A673 (cell line): ENCODE measurements around the gene VMO1. TPM values are rescaled to one million over a fixed set of nuclear protein-coding genes. Genes with fewer than 3 reads are reported as not detected.

ENCODE experiments used
- Bru-seq: library from RNA; stranded (reverse); fragments of 400-500 nt; gene quantifications from one replicate; lab custom pipeline; 2021; lab: Mats Ljungman, UMichigan
- BruChase-seq, 2 experiments: library from RNA; stranded (reverse); fragments of 400-500 nt; gene quantifications; one replicate each; lab custom pipeline; 2021; lab: Mats Ljungman, UMichigan
- BruUV-seq: library from RNA; stranded (reverse); fragments of 400-500 nt; replicated peaks from 2 replicates; lab custom pipeline; 2021; lab: Mats Ljungman, UMichigan
- CTCF ChIA-PET: fragments of 300-600 bp; sonication (Branson Sonifier 250); formaldehyde crosslinking; loops from one replicate; lab custom pipeline; 2022; ENCODE audit warnings: antibody characterized with exemption; lab: Charles Lee
- POLR2A ChIA-PET: fragments of 300-600 bp; sonication (Branson Sonifier 250); formaldehyde crosslinking; loops from one replicate; lab custom pipeline; 2022; ENCODE audit warnings: antibody characterized with exemption; ENCODE audit not compliant: low non-redundant PET; lab: Charles Lee
- DNase-seq: peaks from one replicate; pipeline ENCODE4 v3.0.0-alpha.2; 2015; ENCODE audit warnings: low spot score
- H3K27ac ChIP-seq: fragments of 200-600 bp; sonication (generic); 2 replicates; pipeline ENCODE4 v1.5.1; 2016; ENCODE audit warnings: mixed run types, low read depth, mild to moderate bottlenecking, mixed read lengths, antibody characterized with exemption, low read length; ENCODE audit not compliant: poor library complexity, severe bottlenecking
- H3K27me3 ChIP-seq: fragments of 200-600 bp; sonication (generic); replicated peaks from 2 replicates; pipeline ENCODE4 v1.6.1; 2017; ENCODE audit warnings: mixed run types, low read depth, mild to moderate bottlenecking, mixed read lengths, antibody characterized with exemption, low read length; ENCODE audit not compliant: insufficient read depth, poor library complexity
- H3K36me3 ChIP-seq: fragments of 200-600 bp; sonication (generic); 2 replicates; pipeline ENCODE4 v1.6.1; 2016; ENCODE audit warnings: mixed run types, mild to moderate bottlenecking, mixed read lengths, antibody characterized with exemption, low read length; ENCODE audit not compliant: insufficient read depth, poor library complexity, severe bottlenecking
- H3K4me1 ChIP-seq: fragments of 200-600 bp; sonication (generic); 2 replicates; pipeline ENCODE4 v1.6.1; 2017; ENCODE audit warnings: mixed run types, mild to moderate bottlenecking, mixed read lengths, antibody characterized with exemption, low read length; ENCODE audit not compliant: insufficient read depth, poor library complexity, severe bottlenecking
- H3K4me3 ChIP-seq: fragments of 200-600 bp; sonication (generic); 2 replicates; pipeline ENCODE4 v1.5.1; 2016; ENCODE audit warnings: low read depth, mixed run types, mild to moderate bottlenecking, mixed read lengths, low read length; ENCODE audit not compliant: poor library complexity, severe bottlenecking
- H3K9me3 ChIP-seq: fragments of 200-600 bp; sonication (generic); 2 replicates; pipeline ENCODE4 v1.6.1; 2016; ENCODE audit warnings: mixed run types, low read depth, mild to moderate bottlenecking, mixed read lengths, antibody characterized with exemption, low read length; ENCODE audit not compliant: poor library complexity, severe bottlenecking
- EZH2 ChIP-seq: fragments of 200-600 bp; sonication (generic); IDR thresholded peaks from 2 replicates; pipeline ENCODE4 v1.6.1; 2017; ENCODE audit warnings: borderline replicate concordance, low read depth, mild to moderate bottlenecking, mixed read lengths, antibody characterized with exemption, low read length; ENCODE audit not compliant: poor library complexity, severe bottlenecking
- intact Hi-C: fragments of 100-400 bp; cut with micrococcal nuclease; formaldehyde crosslinking; loops from one replicate; pipeline ENCODE4 v1.10.0; 2022; ENCODE audit not compliant: unreplicated experiment
- long read RNA-seq: library from polyadenylated mRNA; stranded (forward); transcript quantifications from one replicate; pipeline ENCODE4 v2.0.0, GENCODE V29; 2022
- total RNA-seq: library from RNA; stranded (reverse); gene quantifications from 2 replicates; pipeline ENCODE4 v1.2.3, GENCODE V29; 2021
- TF ChIP-seq, protein P1 (sequence below): fragments of 300-800, 200-600 bp; sonication (generic); conservative IDR thresholded peaks from 2 replicates; pipeline ENCODE4 v1.5.1; 2017; ENCODE audit warnings: low read depth, mild to moderate bottlenecking, antibody characterized with exemption, low read length, moderate library complexity, mixed read lengths

The VMO1 gene, protein sequence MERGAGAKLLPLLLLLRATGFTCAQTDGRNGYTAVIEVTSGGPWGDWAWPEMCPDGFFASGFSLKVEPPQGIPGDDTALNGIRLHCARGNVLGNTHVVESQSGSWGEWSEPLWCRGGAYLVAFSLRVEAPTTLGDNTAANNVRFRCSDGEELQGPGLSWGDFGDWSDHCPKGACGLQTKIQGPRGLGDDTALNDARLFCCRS
- total RNA-seq (28.6 and 39.7 TPM in 2 replicates), Bru-seq, nascent RNA (percentile 58 among the genes with signal in this experiment), BruChase-seq, experiment 1, labeled RNA remaining after a 2-hour chase (percentile 59 among the genes with signal in this experiment), BruChase-seq, experiment 2, labeled RNA remaining after a 6-hour chase (percentile 70 among the genes with signal in this experiment)
- long read RNA-seq, transcript VMO1-204 (3 exons, 741 nt) = major isoform, 39 of 77 reads
- long read RNA-seq, transcript VMO1-201 (3 exons, 766 nt) = minor isoform, 26 of 77 reads
- long read RNA-seq, transcript VMO1-203 (3 exons, 712 nt) = minor isoform, 8 of 77 reads
- long read RNA-seq, partial matches to known transcripts = 2 of 77 reads
- long read RNA-seq, other reads (novel, unspliced or antisense) = 2 of 77 reads

DNA sequence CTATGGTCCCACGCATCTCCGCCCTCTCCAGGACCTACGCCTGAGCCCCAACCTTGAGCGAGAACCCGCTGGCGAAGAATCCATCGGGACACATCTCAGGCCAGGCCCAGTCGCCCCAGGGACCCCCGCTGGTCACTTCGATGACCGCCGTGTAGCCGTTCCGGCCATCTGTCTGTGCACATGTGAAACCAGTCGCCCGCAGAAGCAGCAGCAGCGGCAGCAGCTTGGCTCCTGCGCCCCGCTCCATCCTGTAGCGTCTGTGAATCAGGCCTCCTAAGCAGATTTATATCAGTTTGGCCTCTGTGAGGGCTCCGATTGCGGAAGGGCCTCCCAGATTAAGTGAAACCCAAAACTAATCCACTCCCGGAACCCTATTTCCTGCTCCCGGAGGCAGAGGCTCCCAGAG lies at the start of gene VMO1:
TSS of gene VMO1 (minus strand) at position 259 of the 406 bp plus-strand sequence. CDS start at position 247, 12 bp downstream.
- intact Hi-C loops = loop anchor here (2.0 kb wide), 1 partner anchor 103 kb away; no protein-coding TSS in a partner anchor
- no TSS peak for BruUV-seq
- CTCF ChIA-PET = no interaction called here
- TF ChIP-seq, protein P1, sequence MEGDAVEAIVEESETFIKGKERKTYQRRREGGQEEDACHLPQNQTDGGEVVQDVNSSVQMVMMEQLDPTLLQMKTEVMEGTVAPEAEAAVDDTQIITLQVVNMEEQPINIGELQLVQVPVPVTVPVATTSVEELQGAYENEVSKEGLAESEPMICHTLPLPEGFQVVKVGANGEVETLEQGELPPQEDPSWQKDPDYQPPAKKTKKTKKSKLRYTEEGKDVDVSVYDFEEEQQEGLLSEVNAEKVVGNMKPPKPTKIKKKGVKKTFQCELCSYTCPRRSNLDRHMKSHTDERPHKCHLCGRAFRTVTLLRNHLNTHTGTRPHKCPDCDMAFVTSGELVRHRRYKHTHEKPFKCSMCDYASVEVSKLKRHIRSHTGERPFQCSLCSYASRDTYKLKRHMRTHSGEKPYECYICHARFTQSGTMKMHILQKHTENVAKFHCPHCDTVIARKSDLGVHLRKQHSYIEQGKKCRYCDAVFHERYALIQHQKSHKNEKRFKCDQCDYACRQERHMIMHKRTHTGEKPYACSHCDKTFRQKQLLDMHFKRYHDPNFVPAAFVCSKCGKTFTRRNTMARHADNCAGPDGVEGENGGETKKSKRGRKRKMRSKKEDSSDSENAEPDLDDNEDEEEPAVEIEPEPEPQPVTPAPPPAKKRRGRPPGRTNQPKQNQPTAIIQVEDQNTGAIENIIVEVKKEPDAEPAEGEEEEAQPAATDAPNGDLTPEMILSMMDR = no peak
- TF ChIP-seq EZH2 = no peak
- POLR2A ChIA-PET = no interaction called here
- Histone ChIP-seq H3K27me3 (no peaks in the 10 kb centered on the region), H3K4me3 (peak within 1 kb of the TSS; percentile 41), H3K27ac (peak within 1 kb of the TSS; percentile 86), H3K36me3 (no peaks in the 10 kb centered on the region), H3K9me3 (no peaks in the 10 kb centered on the region), H3K4me1 (peaks cover 36% of the 10 kb centered on the region)
- DNase-seq = peak; percentile 90

DNA sequence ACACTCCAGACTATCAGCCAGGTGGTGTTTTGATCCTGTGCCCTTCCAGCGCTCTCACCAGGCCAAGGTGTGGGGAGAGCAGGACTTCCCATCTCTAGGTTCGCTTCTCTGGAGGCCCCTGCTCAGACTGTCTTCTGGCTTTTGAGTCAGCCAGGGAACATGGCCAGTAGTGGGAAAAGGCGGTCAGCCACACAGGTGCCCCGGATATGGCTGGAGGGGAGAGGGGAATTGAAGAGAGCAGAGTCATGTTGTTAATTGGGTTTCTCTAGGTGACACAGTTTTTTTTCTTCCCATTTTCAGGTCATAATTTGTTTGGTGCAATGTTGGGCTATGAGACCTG lies 48.5 kb upstream of the VMO1 start:
- Histone ChIP-seq H3K36me3 (no peaks in the 10 kb centered on the region), H3K4me1 (peaks cover 3% of the 10 kb centered on the region), H3K27ac (peak overlapping the region; percentile 84), H3K4me3 (peak overlapping the region; percentile 88), H3K27me3 (no peaks in the 10 kb centered on the region), H3K9me3 (no peaks in the 10 kb centered on the region)
- DNase-seq = no peak
- ChIA-PET CTCF (no interaction called here), POLR2A (no interaction called here)
- TF ChIP-seq, protein P1 = no peak
- no peak for TF ChIP-seq EZH2
- no TSS peak for BruUV-seq
- intact Hi-C loops = no loop called here

DNA sequence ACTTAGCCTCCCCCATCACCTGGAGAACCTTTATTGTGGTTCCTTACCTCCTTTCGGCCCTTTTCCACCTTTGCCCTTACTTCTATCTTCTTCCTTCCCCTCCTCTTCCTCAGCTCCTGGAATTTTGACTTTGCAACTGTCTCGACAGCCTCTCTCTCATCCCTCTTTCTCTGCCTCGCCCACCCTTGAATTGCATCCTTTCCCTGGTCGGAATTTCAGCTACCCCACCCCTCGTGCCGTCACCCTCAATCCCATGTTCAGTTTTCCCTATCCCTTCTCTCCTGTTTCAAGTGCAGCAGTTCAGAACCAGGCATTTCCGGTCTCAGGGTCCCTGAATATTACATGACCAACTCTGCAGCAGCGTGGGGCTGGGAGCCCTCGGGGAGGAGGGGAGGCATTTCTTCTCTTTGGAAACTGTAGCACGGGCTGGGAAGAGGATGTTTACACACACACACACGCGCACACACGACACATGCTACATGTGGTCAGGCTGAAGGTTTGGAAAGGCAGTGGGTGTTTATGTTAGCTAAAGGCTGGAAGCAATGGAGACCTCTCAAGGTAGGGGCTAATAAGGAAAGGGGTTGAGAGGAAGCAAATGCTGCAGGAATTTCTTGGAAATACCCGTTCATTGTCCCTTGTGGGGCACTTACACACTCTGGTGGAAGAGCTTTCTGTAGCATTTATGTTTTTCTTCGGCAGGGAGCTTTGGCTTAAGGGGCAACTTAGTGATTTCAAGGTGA lies 47.9 kb upstream of the VMO1 start:
- intact Hi-C loops = no loop called here
- CTCF ChIA-PET = interaction anchor here (0.9 kb wide), 1 partner anchor 267 kb away, joined by 3 read pairs; no protein-coding TSS in a partner anchor
- peak; percentile 72 for DNase-seq

More for the DNA sequence above, 47.9 kb upstream of the VMO1 start:
- TF ChIP-seq, protein P1 = no peak
- no peak for TF ChIP-seq EZH2
- POLR2A ChIA-PET = no interaction called here
- Histone ChIP-seq H3K4me3 (peak overlapping the region; percentile 88), H3K36me3 (no peaks in the 10 kb centered on the region), H3K27me3 (no peaks in the 10 kb centered on the region), H3K27ac (peak overlapping the region; percentile 84), H3K9me3 (no peaks in the 10 kb centered on the region), H3K4me1 (no peaks in the 10 kb centered on the region)
- TSS peak; percentile 42 for BruUV-seq
